GM10266 (cell line): ENCODE measurements around the gene ADGRD1.

Experiments
- DNase-seq: peaks from one replicate; pipeline ENCODE4 v3.0.0; 2012; ENCODE audit errors: extremely low spot score
- TF ChIP-seq, protein P1 (sequence below): IDR thresholded peaks from 2 replicates; pipeline ENCODE4 v1.5.1; 2012; ENCODE audit warnings: mild to moderate bottlenecking, low read depth; ENCODE audit not compliant: control insufficient read depth, insufficient read depth; ENCODE audit errors: missing control alignments

Gene ADGRD1

DNA sequence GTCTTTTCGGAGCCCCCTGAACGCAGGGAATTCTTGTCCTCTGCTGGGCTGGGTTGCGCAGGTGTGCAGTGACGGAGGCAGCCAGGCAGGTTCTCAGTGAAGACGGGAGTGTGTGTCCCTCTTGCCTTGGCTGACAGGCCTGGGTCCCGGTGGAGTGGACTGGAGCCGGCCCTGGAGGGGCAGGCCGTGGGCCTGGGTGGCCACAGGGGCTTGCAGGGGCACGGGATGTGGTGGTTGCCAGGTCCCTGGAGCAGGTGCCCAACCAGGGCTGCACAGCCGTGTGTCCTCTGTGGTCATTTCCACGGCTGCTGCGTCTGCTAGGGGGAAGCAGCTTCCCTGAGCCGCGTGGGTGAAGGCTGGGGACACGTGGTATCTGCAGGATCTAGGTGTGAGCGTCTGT lies 79.8 kb downstream of the ADGRD1 start:
- no peak for DNase-seq

DNA sequence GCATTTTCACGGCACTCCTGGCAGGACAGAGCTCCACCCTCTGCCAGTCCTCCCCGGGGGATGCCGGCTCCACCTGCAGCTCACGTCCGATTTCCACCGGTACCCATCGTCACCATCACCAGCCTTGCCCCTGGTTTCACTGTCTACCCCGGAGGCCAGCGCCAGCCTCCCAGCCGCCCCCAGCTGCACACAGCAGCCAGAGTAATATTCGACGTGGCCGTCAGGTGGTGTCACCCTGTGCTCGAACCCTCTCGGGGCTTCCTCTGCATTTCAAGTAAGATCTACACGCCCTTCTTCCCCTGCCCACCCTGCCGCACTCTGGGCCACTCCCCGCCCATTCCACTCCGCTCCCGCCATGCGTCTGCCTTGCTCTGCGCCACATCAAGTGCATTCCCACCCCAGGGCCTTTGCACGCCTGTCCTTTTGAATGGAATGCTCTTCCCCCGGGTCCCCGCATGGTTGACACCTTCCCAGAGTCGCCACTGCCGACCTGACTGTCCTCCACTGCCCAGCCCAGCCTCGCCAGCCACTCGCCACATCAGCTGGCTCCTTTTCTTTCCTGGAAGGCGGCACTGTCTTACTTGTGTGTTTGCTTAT lies 80.3 kb downstream of the ADGRD1 start:
- TF ChIP-seq, protein P1, sequence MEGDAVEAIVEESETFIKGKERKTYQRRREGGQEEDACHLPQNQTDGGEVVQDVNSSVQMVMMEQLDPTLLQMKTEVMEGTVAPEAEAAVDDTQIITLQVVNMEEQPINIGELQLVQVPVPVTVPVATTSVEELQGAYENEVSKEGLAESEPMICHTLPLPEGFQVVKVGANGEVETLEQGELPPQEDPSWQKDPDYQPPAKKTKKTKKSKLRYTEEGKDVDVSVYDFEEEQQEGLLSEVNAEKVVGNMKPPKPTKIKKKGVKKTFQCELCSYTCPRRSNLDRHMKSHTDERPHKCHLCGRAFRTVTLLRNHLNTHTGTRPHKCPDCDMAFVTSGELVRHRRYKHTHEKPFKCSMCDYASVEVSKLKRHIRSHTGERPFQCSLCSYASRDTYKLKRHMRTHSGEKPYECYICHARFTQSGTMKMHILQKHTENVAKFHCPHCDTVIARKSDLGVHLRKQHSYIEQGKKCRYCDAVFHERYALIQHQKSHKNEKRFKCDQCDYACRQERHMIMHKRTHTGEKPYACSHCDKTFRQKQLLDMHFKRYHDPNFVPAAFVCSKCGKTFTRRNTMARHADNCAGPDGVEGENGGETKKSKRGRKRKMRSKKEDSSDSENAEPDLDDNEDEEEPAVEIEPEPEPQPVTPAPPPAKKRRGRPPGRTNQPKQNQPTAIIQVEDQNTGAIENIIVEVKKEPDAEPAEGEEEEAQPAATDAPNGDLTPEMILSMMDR = no peak
- DNase-seq = no peak

More for the DNA sequence above, 79.8 kb downstream of the ADGRD1 start:
- TF ChIP-seq, protein P1 = no peak

DNA sequence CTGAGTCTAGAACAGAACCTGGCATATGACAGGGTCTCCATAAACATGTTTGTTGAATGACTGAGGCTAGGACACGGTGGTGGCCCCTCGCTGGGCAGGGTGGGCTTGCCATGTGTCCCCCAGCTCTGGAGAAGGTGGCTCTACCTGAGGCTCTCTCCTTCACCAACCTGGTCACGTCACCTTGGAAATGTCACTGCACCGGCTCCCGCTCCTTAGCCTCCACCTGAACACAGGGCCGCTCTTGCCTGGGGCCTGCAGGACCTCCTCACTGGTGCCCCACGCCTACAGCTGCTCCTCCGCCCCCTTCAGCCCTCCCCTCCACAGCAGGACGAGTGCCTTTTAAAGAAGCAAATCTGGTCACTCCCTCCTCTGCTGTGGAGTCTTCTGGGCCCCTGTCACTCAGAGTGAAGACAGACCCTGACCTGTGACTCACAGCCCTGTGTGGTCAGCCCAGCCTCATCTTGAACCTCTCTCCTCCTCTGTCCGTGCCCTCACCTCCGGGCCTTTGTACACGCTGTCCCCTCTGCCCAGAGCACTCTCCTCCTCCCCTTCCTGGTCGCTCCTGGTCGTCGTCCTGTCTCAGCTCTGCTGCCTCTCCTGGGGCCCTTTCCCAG lies 81.0 kb downstream of the ADGRD1 start:
- TF ChIP-seq, protein P1 = no peak
- DNase-seq = no peak

DNA sequence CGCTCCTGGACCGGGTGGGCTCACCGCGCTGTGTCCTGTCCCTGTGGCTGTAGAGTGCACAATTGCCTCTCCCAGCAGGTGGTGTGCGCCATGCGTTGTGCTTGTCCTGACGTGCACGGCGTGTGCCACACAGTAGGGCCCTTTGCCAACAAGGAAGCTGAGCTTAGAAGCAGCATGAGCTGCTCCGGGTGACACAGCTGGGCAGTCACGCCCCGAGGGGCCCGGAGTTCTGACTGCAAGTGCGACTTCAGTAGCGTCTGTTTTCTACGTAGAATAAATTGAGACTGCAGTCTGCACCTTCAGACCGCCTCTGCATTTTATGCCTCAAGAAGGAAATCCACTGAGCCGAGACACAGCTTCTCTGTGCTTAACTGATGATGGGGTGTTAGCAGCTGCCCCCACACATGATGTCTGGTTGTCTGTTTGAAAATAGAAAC lies 81.6 kb downstream of the ADGRD1 start:
- peak; percentile 60 for DNase-seq

DNA sequence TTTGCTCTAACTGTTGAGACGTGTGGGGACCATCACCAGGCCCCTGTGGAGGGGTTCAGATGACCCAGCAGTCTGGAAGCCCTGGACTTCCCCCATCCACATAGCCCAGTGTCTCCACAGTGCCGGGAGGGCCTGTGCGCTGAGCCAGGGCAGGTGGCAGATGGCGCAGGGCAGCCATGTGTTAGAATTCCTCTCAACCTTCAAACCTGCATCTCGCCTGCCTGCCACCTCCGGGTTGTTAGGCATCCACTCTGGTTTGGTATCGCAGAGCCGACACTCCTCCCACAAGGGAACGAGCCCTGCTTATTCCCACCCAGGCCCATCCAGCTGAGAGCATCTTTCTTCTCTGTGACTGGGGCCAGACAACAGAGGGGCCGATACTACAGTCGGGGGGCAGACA lies 84.5 kb downstream of the ADGRD1 start:
- TF ChIP-seq, protein P1 = no peak

More for the DNA sequence above, 81.6 kb downstream of the ADGRD1 start:
- TF ChIP-seq, protein P1 = no peak

DNA sequence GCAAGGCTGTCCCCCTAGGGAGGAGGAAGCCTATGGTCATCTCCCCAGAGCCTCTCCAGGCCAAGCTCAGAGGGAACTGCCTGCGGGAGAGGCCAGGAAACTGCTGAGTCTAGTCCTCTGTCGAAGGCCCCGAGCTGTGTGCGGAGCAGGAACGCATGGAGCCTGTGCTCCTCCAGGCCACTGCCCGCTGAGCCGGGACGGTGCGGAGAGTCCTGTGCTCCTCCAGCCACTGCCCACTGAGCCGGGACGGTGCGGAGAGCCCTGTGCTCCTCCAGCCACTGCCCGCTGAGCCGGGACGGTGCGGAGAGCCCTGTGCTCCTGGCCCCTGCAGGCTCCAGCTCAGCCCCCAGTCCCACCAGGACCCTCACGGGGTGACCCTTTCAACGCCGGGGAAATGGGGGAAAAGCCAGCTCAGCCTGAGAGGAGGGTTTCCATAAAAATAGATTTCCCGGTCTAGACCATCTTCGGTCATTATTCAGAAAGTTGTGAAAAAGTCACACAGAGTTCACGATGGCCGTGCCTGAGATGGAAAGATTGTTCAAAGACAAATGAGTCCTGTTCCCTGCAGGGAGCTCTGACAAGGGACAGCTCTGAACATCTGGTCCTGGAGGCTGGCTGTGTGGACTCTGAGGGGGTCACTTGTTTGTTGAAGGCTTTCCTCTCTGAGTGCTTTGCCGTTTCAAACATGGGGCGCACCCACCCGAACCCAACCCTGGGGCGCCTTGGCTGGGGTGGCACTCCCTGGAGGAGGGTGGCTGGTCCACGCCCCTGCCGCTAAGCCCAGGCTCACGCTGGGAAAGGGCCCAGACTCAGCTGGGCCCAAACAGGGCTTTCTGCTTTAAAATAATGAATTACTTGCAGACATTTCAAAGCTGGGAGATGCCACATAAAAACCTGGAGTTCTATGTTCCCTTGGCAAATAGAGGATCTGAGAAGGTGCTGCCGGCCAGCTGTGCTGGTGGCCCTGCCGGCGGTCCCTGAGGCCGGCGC lies 85.5 kb downstream of the ADGRD1 start:
- TF ChIP-seq, protein P1 = no peak
- no peak for DNase-seq

More for the DNA sequence above, 84.5 kb downstream of the ADGRD1 start:
- DNase-seq = no peak

DNA sequence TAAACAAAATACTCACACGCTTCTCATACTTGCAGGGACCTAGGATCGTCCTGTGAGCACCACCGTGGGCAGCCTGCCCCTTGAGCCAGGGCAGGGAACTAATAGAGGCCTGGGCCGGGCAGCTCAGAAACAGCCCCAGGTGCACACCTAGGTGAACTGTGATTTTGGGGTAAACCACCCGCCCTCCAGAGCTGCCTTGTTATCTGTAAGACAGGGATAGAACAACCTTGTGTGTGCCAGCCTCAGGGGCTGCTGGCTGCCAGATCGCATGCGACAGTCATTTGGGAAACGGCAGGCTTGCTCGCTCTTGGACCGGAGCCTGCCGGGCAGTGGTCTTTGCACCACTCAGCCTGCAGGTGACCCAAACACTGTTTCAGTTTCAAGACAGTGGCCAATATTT lies 86.8 kb downstream of the ADGRD1 start:
- TF ChIP-seq, protein P1 = no peak

More for the DNA sequence above, 86.8 kb downstream of the ADGRD1 start:
- DNase-seq = no peak
